Thyroid gland (tissue), 4 donors: ENCODE data around the gene SDC4.

ENCODE experiments used
- CTCF ChIP-seq, 6 experiments: fragments of 200-600 bp in 3 of 6; fragments of 450-650 bp in 3 of 6; sonication (generic) in 3 of 6; IDR thresholded peaks; one replicate each; pipeline ENCODE4 v1.5.1; 2016 to 2019; ENCODE audit warnings: antibody characterized with exemption in 6 of 6, mild to moderate bottlenecking in 2 of 6, inconsistent platforms in 1 of 6, moderate library complexity in 1 of 6
- POLR2A ChIP-seq, 2 donors: fragments of 450-650 bp; IDR thresholded peaks; one replicate each; pipeline ENCODE4 v1.6.1; 2017; ENCODE audit warnings: antibody characterized with exemption in 2 of 2, mild to moderate bottlenecking in 2 of 2, moderate library complexity in 1 of 2

GRCh38 chr20:45337367-45338120 lies 10.7 kb downstream of the SDC4 start:
- TF ChIP-seq CTCF (IDR thresholded peaks at IDR 0.05) (no peak), POLR2A (IDR thresholded peaks at IDR 0.05) (peak in 1 of 2 donors; percentile 50)
